Epithelial cell of umbilical artery (primary cell): ENCODE results near the gene ADCY7. TPM values are rescaled to one million over a fixed set of nuclear protein-coding genes. Genes with fewer than 3 reads are reported as not detected.

Experiments used
- total RNA-seq: library from RNA; depleted of rRNA; stranded (reverse); fragments of >200 nt; gene quantifications from 2 replicates; pipeline ENCODE4 v1.2.3, GENCODE V29; 2014

Gene ADCY7
- 22.1 and 35.3 TPM in 2 replicates for total RNA-seq

GRCh38 chr16:50266337-50267091 is at the start of gene ADCY7:
Gene ADCY7, plus strand, starts transcription at chr16:50266551. Its CDS starts 21,629 bp downstream, at chr16:50288180.

Other genes with a start within 250 kb of the ADCY7 start
- gene CNEP1R1, start 241.3 kb upstream of the ADCY7 start, total RNA-seq, result 28.3 and 37.2 TPM in 2 replicates
- 36.3 and 36.7 TPM in 2 replicates for gene HEATR3, start 200.6 kb upstream of the ADCY7 start, total RNA-seq
- gene TENT4B, start 113.2 kb upstream of the ADCY7 start, total RNA-seq, result 7.1 and 14.4 TPM in 2 replicates
- 33.8 and 38.8 TPM in 2 replicates for gene BRD7, start 102.4 kb downstream of the ADCY7 start, total RNA-seq